Neural crest cell (in vitro differentiated cells): ENCODE data around the gene ASXL3. TPM values are rescaled to one million over a fixed set of nuclear protein-coding genes. Genes with fewer than 3 reads are reported as not detected.

ENCODE experiments used
- DNase-seq: peaks from one replicate; pipeline ENCODE4 v3.0.0; 2021; ENCODE audit warnings: low read depth, mixed read lengths, low spot score
- H3K27ac Mint-ChIP-seq: one replicate; pipeline ENCODE4 v1.8.0; 2021; ENCODE audit warnings: mild to moderate bottlenecking, mixed read lengths; ENCODE audit not compliant: unreplicated experiment
- H3K27me3 Mint-ChIP-seq: 2 replicates; pipeline ENCODE4 v1.8.0; 2021; ENCODE audit warnings: low read depth, mild to moderate bottlenecking, mixed read lengths
- H3K36me3 Mint-ChIP-seq: 2 replicates; pipeline ENCODE4 v1.8.0; 2021; ENCODE audit warnings: low read depth, mild to moderate bottlenecking, mixed read lengths
- H3K4me1 Mint-ChIP-seq: 2 replicates; pipeline ENCODE4 v1.8.0; 2021; ENCODE audit warnings: mixed read lengths
- H3K4me3 Mint-ChIP-seq: one replicate; pipeline ENCODE4 v1.8.0; 2021; ENCODE audit warnings: mild to moderate bottlenecking, mixed read lengths
- H3K9me3 Mint-ChIP-seq: 2 replicates; pipeline ENCODE4 v1.8.0; 2021; ENCODE audit warnings: mixed read lengths
- total RNA-seq: library from RNA; stranded (reverse); gene quantifications from 2 replicates; pipeline ENCODE4 v1.2.1, GENCODE V29; 2021
- TF ChIP-seq, protein P1 (sequence below): fragments of 200-600 bp; sonication (generic); conservative IDR thresholded peaks from 2 replicates; pipeline ENCODE4 v1.5.0; 2021; ENCODE audit warnings: antibody characterized with exemption, mild to moderate bottlenecking

ASXL3 gene
- total RNA-seq, 1 donor from 2014 or later = 14.5 TPM

DNA sequence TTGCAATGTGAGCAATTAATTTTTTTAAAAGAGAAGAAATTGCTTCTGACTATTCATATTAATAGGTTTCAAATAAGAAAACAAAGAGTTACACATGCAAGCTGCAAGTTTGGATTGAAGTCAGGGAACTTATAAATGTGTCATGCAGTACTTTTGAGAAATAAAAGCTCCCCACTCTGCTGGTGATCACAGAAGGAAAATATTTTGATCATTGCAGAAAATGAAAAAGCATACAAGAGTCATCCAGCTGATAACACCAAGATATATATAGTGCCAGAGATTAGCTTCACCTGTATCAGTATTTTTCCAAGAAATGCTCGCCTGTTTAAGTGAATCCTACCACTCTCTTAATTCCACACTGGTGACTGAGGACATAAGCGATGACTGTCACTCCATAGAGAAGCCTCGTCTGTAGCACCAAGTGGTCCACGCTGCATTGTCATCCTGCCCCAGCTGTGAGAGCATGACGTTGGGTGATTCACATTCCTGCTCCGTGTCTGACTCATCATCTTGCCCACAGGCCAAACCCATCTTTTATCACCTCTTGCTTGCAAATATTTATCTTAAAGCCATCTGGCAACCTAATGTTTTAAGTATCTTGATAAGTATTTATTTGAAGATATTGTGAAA lies 178.0 kb downstream of the ASXL3 start:
- Mint-ChIP-seq H3K4me3 (no peak overlapping the region), H3K4me1 (peaks cover 3% of the 10 kb centered on the region), H3K27ac (no peak overlapping the region), H3K27me3 (no peaks in the 10 kb centered on the region), H3K9me3 (no peaks in the 10 kb centered on the region), H3K36me3 (no peaks in the 10 kb centered on the region)
- TF ChIP-seq, protein P1, sequence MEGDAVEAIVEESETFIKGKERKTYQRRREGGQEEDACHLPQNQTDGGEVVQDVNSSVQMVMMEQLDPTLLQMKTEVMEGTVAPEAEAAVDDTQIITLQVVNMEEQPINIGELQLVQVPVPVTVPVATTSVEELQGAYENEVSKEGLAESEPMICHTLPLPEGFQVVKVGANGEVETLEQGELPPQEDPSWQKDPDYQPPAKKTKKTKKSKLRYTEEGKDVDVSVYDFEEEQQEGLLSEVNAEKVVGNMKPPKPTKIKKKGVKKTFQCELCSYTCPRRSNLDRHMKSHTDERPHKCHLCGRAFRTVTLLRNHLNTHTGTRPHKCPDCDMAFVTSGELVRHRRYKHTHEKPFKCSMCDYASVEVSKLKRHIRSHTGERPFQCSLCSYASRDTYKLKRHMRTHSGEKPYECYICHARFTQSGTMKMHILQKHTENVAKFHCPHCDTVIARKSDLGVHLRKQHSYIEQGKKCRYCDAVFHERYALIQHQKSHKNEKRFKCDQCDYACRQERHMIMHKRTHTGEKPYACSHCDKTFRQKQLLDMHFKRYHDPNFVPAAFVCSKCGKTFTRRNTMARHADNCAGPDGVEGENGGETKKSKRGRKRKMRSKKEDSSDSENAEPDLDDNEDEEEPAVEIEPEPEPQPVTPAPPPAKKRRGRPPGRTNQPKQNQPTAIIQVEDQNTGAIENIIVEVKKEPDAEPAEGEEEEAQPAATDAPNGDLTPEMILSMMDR = no peak
- DNase-seq = no peak

DNA sequence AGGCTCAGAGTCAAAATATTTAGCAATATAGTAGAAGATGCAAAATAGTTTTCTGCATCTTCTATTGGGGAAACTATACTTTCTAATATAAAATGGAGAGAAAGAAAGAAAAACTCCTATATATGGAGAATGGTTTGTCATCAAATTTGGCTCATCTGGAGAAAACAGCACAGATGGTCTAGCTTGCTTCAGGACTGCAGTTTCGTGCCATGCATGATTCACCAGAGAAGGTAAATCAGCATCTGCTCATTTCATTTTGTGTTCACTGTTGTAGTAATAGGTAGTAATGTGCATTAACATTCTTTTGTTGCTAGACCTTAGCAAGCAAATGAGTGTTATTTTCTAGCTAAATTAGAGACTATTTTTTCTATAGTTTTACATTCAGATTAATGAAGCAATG lies 179.0 kb downstream of the ASXL3 start:
- DNase-seq = no peak
- Mint-ChIP-seq H3K36me3 (no peaks in the 10 kb centered on the region), H3K4me1 (peaks cover 3% of the 10 kb centered on the region), H3K4me3 (no peak overlapping the region), H3K9me3 (no peaks in the 10 kb centered on the region), H3K27me3 (no peaks in the 10 kb centered on the region), H3K27ac (no peak overlapping the region)
- TF ChIP-seq, protein P1 = no peak

DNA sequence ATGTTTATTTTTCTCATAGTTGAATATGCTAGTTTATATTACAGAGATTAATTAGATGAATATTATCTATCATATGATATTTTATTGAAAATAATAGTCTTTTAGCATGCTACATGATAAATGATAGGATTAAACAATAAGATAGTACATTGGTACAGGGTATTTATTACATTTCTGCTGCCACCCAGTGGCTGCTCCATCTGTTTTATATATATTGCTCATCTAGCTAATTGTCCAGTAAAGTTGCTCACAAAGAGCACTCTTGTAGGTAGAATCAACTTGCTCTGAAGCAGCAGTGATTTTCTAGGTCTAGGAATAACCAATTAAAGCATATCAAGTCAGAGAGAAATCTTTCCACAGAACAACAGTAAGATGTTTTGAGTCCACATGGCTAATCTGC lies 183.3 kb downstream of the ASXL3 start:
- Mint-ChIP-seq H3K4me1 (no peaks in the 10 kb centered on the region), H3K27me3 (no peaks in the 10 kb centered on the region), H3K9me3 (no peaks in the 10 kb centered on the region), H3K36me3 (no peaks in the 10 kb centered on the region), H3K4me3 (no peak overlapping the region), H3K27ac (no peak overlapping the region)
- DNase-seq = no peak
- TF ChIP-seq, protein P1 = peak; percentile 67

DNA sequence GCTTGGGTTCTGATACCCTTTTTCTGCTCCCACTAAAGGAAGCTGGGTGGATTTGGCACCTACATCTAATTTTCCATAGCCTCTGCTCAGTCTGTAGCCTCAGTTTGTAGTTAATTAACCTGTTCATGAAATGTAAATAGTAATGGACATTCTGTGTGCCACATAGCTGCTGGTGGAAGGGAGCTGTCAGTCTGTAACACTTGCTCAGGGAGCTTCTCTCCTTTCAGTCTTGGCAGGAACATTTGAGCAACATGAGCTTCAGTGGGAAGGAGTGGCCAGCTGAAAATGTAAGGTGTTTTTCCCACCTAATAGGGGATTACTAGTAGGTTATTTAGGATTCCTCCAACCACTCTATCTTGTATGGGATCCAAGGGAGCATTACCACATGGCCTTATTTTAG lies 203.4 kb downstream of the ASXL3 start:
- H3K9me3 Mint-ChIP-seq = no peaks in the 10 kb centered on the region
- H3K4me1 Mint-ChIP-seq = no peaks in the 10 kb centered on the region
- H3K4me3 Mint-ChIP-seq = no peak overlapping the region
- H3K36me3 Mint-ChIP-seq = no peaks in the 10 kb centered on the region
- TF ChIP-seq, protein P1 = no peak
- H3K27ac Mint-ChIP-seq = no peak overlapping the region
- no peaks in the 10 kb centered on the region for H3K27me3 Mint-ChIP-seq
- no peak for DNase-seq

Other genes with a start within 250 kb of the ASXL3 start
- gene CCDC178, start 137.5 kb upstream of the ASXL3 start, total RNA-seq = 0.42 and 0.82 TPM in 2 replicates